Body of pancreas (tissue), 4 donors: Measurements from ENCODE around the gene SLC4A7.
"Not testable (repeated sequence)": the region's sequence is repeated elsewhere in the genome, so short reads cannot be mapped to it uniquely, and the experiment has no call there.

Source experiments
- POLR2A ChIP-seq, 3 donors: fragments of 450-650 bp; IDR thresholded peaks; one replicate each; pipeline ENCODE4 v1.6.1; 2016; ENCODE audit warnings: antibody characterized with exemption in 3 of 3, mild to moderate bottlenecking in 2 of 3
- TF ChIP-seq, protein P1 (sequence below), 7 experiments: fragments of 450-650 bp in 4 of 7; fragments of 200-600 bp in 3 of 7; sonication (generic) in 3 of 7; IDR thresholded peaks; one replicate each; pipeline ENCODE4 v1.5.1; 2016 to 2019; ENCODE audit warnings: antibody characterized with exemption in 7 of 7

DNA sequence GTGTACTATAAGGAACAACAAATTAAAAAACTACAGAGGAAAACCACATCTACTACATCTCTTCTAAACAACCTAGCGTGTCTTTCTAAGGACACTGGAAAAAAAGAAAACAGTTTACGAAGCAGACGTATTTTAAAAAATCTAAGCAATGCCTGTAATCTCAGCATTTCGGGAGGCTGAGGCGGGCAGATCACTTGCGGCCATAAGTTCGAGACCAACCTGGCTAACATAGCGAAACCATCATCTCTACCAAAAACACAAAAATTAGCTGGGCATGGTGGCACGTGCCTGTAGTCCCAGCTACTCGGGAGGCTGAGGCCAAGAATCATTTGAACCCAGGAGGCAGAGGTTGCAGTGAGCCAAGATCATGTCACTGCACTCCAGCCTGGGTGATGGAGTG is 91.8 kb downstream of the SLC4A7 start:
- TF ChIP-seq, protein P1, sequence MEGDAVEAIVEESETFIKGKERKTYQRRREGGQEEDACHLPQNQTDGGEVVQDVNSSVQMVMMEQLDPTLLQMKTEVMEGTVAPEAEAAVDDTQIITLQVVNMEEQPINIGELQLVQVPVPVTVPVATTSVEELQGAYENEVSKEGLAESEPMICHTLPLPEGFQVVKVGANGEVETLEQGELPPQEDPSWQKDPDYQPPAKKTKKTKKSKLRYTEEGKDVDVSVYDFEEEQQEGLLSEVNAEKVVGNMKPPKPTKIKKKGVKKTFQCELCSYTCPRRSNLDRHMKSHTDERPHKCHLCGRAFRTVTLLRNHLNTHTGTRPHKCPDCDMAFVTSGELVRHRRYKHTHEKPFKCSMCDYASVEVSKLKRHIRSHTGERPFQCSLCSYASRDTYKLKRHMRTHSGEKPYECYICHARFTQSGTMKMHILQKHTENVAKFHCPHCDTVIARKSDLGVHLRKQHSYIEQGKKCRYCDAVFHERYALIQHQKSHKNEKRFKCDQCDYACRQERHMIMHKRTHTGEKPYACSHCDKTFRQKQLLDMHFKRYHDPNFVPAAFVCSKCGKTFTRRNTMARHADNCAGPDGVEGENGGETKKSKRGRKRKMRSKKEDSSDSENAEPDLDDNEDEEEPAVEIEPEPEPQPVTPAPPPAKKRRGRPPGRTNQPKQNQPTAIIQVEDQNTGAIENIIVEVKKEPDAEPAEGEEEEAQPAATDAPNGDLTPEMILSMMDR (IDR thresholded peaks at IDR 0.05) = not testable (repeated sequence)
- TF ChIP-seq POLR2A (IDR thresholded peaks at IDR 0.05) = not testable (repeated sequence)
